ENCODE results near the gene RNF166. TPM values are rescaled to one million over a fixed set of nuclear protein-coding genes. Genes with fewer than 3 reads are reported as not detected.

RNF166 gene
- total RNA-seq, 1 donor from 2014 or later: 26.1 TPM

- DNase-seq (ENCODE audit: low read depth): no peak
Measured at GRCh38 chr16:88654363-88655052, 51.7 kb downstream of the RNF166 start.

- no peak for DNase-seq (ENCODE audit: low read depth)
Measured at GRCh38 chr16:88653596-88654362, 52.4 kb downstream of the RNF166 start.

- no peak for DNase-seq (ENCODE audit: low read depth)
Measured at GRCh38 chr16:88653101-88653500, 53.1 kb downstream of the RNF166 start.

- DNase-seq (ENCODE audit: low read depth): no peak
Measured at GRCh38 chr16:88652762-88653063, 53.5 kb downstream of the RNF166 start.

GRCh38 chr16:88651989-88652761 lies 54.0 kb downstream of the RNF166 start:
- DNase-seq (ENCODE audit: low read depth): no peak

- no peak for DNase-seq (ENCODE audit: low read depth)
Measured at GRCh38 chr16:88651276-88651988, 54.8 kb downstream of the RNF166 start.

GRCh38 chr16:88650749-88651275 lies 55.4 kb downstream of the RNF166 start, which contains the start of gene CYBA:
TSS of gene CYBA (minus strand) at chr16:88651053. CDS start at chr16:88651013, 40 bp downstream.
- no peak for DNase-seq (ENCODE audit: low read depth)

- no peak for DNase-seq (ENCODE audit: low read depth)
Measured at GRCh38 chr16:88649924-88650748, 56.1 kb downstream of the RNF166 start.

GRCh38 chr16:88649195-88649923 lies 56.8 kb downstream of the RNF166 start:
- no peak for DNase-seq (ENCODE audit: low read depth)

- DNase-seq (ENCODE audit: low read depth): no peak
Measured at GRCh38 chr16:88647178-88648070, 58.8 kb downstream of the RNF166 start.

Small RNA genes within 50 kb of the gene (microRNA-seq; reads per million reads assigned to microRNA genes)
- gene MIR4722: not detected

Other genes with a start within 250 kb of the RNF166 start
- gene ZC3H18, start 136.0 kb downstream of the RNF166 start, total RNA-seq: 10.4 and 13.4 TPM in 2 replicates
- not detected in 2 replicates for gene IL17C, start 67.8 kb downstream of the RNF166 start, total RNA-seq
- 0.26 and 1.0 TPM in 2 replicates for gene CYBA, start 55.4 kb downstream of the RNF166 start, total RNA-seq
- gene MVD, start 43.3 kb downstream of the RNF166 start, total RNA-seq: 55.8 and 177 TPM in 2 replicates
- gene SNAI3, start 19.9 kb downstream of the RNF166 start, total RNA-seq: 0.10 and 7.3 TPM in 2 replicates
- gene CTU2, start 95 bp upstream of the RNF166 start, total RNA-seq: 12.6 and 20.6 TPM in 2 replicates
- 198 and 238 TPM in 2 replicates for gene PIEZO1, start 78.8 kb upstream of the RNF166 start, total RNA-seq
- 0.16 and 1.9 TPM in 2 replicates for gene CDT1, start 97.4 kb upstream of the RNF166 start, total RNA-seq
- 86.9 and 89.3 TPM in 2 replicates for gene APRT, start 105.5 kb upstream of the RNF166 start, total RNA-seq
- 26.8 and 34.8 TPM in 2 replicates for gene GALNS, start 150.5 kb upstream of the RNF166 start, total RNA-seq
- 60.1 and 69.5 TPM in 2 replicates for gene TRAPPC2L, start 150.7 kb upstream of the RNF166 start, total RNA-seq
- gene PABPN1L, start 160.3 kb upstream of the RNF166 start, total RNA-seq: 0.11 TPM in 1 of 2 replicates, not detected in the other